HG03103 (cell line): ENCODE results near the gene MBD3.
"Not testable (repeated sequence)": the region's sequence is repeated elsewhere in the genome, so short reads cannot be mapped to it uniquely, and the experiment has no call there.

ENCODE experiments used
- ATAC-seq: cut with Tn5 transposase; IDR thresholded peaks from one replicate; pipeline ENCODE4 v1.9.1; 2021; ENCODE audit warnings: low read depth; ENCODE audit not compliant: unreplicated experiment

MBD3 gene

GRCh38 chr19:1592755-1593500 lies at the start of gene MBD3:
MBD3 (minus strand) TSS chr19:1592865; CDS start chr19:1592631, 234 bp downstream.
- ATAC-seq, result peak; percentile 45

DNA sequence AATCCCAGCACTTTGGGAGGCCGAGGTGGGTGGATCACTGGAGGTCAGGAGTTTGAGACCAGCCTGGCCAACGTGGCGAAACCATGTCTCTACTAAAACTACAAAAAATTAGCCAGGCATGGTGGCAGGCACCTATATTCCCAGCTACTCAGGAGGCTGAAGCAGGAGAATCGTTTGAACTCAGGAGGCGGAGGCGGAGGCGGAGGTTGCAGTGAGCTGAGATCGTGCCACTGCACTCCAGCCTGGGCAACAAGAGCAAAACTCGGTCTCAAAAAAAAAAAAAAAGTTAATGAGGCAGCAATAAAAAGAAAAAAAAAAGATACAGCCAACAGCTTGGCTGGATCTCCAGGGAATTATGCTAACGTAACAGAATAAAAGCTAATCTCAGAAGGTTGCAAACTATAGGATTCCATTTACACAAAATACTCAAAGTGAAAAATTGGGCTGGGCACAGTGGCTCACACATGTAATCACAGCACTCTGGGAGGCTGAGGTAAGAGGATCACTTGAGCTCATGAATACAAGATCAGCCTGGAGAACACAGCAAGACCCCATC lies 48.3 kb upstream of the MBD3 start:
- ATAC-seq, result not testable (repeated sequence)

DNA sequence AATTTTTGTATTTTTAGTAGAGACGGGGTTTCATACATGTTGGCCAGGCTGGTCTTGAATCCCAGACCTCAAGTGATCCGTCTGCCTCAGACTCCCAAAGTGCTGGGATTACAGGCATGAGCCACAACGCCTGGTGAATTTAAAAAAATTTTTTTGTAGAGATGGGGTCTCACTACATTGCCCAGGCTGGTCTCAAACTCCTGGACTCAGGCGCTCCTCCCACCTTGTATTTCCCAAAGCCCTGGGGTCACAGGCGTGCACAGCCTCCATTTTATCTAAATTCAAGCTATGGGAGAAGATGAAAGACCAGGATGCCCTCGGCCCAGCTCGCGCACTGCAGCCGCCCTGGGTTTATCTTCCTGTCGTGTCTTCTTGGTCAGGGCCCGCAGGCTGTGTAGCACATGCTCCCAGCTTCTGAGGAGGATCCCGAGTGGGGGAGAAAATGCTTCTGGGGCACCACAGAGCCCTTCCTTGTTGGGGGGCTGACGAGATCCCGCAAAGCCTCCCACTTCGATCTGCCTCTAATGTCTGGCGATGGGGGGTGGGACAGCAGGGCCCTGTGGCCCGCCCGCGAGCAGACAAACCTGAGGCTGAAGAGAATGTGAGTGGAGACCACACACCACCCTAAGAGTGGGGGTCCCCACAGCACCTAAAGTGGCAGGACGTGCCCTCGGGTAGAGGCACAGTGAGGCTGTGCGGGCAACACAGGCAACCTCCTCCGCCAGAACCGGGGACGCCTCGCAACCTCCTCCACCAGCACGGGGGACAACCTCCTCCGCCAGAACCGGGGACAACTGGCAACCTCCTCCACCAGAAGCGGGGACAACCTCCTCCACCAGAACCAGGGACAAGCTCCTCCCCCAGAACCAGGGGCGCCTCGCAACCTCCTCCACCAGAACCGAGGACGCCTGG lies 43.9 kb upstream of the MBD3 start:
- ATAC-seq, result no peak

GRCh38 chr19:1634938-1635243 lies 42.2 kb upstream of the MBD3 start:
- ATAC-seq, result no peak

GRCh38 chr19:1634242-1634937 lies 41.7 kb upstream of the MBD3 start:
- ATAC-seq, result no peak

DNA sequence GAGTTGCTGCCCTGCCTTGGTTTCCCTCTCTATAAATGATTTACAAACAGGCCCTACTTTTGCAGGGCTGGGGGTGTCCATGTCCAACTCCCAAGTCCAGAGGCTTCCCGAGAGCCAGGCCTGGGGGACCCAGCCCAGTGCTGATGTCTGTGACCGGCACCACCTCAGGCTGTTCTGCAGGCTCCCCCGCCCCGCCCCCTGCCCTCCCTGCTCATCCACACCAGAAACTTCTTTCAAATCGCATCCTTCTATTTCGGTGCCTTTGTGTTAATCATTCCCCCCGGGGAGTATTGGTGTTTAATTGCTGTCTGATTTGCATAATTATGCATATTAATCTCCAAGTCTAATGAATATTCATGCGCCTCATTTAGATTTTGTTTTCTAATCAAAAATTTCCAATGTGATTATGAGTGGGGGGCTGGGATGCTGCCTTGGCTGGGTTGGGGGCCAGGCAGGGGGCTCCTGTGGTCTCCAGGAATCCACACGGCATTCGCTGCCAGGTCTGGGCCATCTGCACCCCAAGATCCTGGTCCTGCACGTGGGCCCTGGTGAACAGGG lies 40.7 kb upstream of the MBD3 start:
- ATAC-seq, result no peak

DNA sequence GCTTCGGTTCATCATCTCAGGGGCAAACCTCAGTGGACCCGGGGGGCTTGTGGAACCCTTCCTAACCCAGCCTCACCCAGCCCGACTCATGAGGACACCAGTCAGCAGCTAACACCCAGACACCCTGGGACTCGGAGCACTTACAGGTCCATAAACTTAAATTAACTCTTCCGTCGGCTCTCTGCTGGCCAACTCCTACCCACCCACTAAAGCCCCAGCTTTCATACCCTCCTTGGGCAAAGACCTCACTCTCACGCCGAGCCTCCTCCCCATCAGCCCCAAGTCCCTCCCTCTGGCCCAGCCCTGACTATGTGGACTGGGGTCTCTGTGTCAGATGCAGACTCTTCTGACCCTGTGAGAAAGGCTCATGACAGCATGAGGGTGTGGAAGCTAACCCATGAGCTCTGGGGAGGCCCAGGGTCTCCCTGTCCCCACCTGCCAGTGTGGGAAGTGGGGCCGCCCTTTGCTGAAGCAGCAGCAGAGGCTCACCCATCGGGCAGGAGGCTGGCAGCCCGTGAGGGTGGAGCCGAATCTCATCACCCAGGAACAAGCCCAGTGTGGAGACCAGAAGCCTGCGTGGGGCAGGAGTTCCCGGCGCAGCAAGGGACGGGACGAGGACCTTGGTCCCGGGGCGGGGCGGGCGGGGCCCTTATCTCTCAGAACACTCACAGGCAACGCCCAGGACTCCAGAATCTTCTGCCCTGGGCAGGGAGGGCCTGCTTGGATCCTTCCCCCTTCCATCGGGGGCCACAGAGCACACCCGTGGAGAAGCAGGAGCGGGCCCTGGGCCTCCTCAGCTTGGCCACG lies 40.0 kb upstream of the MBD3 start:
- ATAC-seq, result no peak

DNA sequence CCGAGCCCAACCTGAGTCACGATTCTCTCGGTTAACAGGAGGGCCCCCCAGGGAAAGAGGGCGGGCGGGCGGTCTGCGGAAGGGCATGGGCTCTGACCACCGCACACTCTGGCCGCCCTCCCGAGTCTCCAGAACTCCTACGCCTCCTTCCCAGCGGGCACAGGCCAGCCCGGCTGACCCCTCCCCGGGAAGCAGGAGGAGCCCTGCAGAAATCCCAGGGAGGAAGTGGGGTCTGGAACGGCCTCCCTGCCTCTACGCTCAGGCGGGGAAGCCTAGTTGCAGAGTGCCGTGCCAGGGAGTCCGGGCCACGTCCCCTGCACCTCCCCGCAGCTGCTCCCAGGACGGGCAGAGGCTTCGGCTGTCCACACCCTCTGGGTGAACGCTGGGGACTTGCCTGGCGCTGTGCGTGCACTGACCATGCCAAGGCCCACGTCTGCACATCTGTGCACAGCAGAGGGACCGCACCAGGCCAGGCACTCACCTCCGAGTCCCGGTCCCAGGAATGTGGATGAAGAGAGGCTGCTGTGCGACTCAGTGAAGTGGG lies 39.0 kb upstream of the MBD3 start:
- ATAC-seq, result no peak

DNA sequence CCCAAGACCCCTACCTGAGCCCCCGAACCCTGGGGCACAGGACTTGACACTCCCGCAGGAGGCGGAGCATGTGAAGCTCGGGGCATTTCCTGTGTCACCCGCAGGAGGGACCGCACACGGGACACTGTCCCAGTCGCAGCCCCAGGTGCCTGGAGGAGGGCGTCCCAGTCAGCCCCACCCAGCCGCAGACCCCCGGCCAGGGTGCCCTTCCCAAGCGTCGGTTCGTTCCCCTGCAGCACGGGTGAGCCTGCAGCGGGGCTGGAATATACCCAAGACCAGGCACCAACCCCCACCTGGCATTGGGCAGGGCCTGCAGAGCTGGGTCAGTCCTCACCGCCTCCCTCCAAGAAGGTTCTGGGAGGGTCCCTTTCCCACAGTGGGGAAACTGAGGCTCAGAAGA lies 38.1 kb upstream of the MBD3 start:
- no peak for ATAC-seq

- ATAC-seq, result no peak
These were observed 37.3 kb upstream of the MBD3 start for GRCh38 chr19:1630012-1630411.

DNA sequence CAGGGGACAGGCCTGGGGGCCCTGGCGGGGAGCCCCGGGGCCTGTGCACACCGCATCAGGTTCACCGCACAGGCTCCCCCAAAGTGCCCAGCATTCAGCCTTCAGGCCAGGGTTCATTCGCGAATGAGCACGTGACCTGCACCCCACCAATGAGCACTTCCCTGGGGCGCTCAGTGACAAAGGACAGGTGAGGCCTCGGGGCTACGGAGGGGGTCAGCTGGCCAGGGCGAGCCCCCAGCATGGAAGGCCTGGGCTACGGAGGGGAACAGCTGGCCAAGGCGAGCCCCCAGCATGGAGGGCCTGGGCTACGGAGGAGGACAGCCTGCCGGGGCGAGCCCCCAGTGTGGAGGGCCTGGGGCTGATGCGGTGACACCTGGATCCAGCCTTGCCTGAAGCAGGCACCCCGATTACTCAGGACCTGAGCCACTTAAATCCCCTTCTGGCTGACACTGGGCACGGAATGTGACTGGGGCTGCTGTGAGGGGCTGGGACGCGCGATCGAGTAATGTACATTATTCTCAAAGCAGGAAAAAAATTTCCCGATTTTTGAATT lies 36.7 kb upstream of the MBD3 start:
- no peak for ATAC-seq

DNA sequence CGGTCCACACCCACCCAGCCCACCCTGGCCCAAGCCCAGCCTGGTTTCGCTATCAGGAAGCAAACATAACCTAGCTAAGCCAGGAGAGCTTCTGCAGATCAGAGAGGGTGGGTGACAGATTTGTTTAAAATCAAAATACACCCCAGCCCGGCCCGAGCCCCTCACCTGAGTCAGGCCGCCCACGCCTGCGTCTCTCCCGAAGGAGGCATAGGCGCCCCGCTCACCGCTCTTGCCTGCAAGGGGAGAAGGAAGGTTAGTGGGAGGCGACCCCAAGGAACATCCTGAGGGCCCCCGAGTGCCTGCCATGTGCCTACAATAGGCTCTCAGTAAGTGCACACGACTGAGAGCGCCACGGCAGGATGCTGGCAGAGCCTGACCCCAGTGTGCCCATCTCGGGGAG lies 34.5 kb upstream of the MBD3 start:
- ATAC-seq, result no peak

GRCh38 chr19:1626417-1627010 lies 33.8 kb upstream of the MBD3 start:
- ATAC-seq, result no peak

DNA sequence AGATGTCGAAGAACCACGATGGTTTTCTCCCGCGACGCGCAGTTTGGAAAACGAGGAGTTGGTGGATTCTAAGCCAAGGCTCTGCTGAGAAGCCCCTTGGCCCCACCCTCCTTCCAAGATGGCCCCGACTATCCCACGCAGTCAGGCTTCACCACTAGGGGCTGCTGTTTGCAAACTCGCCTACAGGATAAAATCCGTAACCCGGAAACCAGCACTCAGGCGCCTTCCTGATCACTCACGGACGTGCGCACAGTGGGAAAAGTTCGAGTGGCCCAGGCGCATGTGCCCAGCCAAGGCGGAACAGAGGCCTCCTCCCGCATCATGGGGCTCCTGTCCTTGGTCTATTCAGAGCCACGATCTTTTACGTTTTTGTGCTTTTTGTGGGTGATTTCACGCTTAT lies 31.8 kb upstream of the MBD3 start:
- ATAC-seq, result no peak

- no peak for ATAC-seq
These were observed 29.9 kb upstream of the MBD3 start for GRCh38 chr19:1622541-1622940.

- no peak for ATAC-seq
These were observed 29.3 kb upstream of the MBD3 start for GRCh38 chr19:1622007-1622406.

- ATAC-seq, result no peak
These were observed 28.9 kb upstream of the MBD3 start for GRCh38 chr19:1621574-1621973.

DNA sequence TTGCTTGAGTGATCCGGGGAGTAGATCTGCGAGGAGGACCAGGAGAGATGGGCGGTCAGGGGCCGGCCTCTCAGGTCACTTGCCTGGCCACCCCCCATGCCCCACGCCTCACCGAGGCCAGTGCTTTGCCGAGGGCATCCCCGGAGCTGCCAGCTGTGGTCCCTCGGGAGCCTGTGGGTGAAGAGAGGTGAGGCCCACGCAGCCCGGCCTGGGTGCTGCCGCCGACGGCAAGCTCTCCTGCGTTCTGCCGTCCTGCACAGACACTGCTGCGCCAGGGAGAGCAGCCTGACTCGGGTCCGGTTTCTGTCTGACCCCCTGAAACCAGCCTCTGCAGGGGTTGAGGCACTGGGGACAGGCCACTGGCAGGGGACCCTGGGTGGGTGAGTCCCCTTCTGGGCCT lies 28.4 kb upstream of the MBD3 start:
- no peak for ATAC-seq

- no peak for ATAC-seq
These were observed 27.8 kb upstream of the MBD3 start for GRCh38 chr19:1620502-1620901.
